HG02943 (cell line): Measurements from ENCODE around the gene TNPO3.
"Not testable (repeated sequence)": the region's sequence is repeated elsewhere in the genome, so short reads cannot be mapped to it uniquely, and the experiment has no call there.

Experiments used
- ATAC-seq: cut with Tn5 transposase; IDR thresholded peaks from one replicate; pipeline ENCODE4 v1.9.1; 2021; ENCODE audit warnings: mild to moderate bottlenecking, low read depth, moderate library complexity; ENCODE audit not compliant: unreplicated experiment

TNPO3 gene

DNA sequence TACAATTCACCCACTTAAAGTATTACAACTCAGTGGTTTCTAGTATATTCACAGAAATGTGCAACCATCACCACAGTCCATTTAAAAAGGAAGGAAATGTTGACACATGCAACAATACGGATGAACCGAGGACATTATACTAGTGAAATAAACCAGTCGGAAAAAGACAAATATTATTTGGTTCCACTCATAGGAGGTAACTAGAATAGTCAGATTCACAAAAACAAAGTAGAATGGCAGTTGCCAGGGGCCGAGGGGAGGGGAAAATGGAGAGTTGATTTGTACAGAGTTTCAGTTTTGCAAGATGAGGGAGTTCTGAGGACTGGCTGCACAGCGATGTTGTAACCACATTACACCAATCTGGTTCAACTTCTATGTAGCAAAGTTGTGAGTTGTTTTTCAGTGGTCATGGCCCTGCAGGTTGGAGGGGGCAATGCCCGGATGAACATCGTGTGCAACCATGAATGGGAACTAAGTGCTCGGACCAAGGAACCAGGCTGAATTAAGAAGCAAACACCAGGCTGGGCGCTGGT is 17.6 kb upstream of the TNPO3 start:
- ATAC-seq = no peak

DNA sequence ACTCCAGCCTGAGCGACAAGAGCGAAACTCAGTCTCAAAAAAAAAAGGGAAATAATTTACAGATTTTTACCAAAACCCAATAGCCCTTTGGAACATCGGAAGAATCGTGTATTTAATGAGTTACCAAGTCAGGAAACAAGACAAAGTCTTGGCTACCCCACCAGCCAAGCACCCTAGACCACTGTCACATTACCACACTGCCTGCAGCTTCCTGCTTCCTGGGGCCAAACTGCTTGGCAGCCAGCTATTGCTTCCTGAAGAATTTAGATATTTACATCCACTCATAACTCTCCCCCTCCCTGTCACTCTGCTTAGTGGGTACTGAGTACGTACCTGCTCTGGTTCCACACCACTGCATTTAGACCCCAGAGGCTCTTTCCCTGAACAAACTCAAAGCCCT is 14.1 kb upstream of the TNPO3 start:
- ATAC-seq = no peak

DNA sequence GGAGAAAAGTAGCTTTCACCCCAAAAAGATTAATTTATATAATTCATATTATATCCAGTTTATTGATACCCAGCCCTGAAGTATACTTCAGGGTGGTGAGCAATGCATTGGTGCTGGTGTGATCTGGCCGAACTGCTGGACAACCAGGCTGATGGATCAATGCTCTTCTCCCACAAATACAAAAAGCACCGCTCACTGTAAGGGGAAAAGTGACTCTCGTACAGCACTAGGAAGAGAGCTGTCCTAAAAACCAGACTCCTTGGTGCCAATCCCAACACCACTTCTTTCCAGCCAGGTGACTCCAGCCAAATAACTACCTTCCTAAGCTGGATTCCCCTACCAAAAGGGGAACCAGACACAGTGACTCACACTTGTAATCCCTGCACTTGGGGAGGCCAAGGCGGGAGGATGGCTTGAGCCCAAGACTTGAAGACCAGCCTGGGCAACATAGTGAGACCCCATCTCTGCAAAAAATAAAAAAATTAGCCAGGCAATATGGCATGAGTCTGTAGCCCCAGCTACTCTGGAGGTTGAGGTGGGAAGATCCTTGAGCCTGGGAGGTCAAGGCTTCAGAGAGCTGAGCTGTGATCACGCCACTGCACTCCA is 13.1 kb upstream of the TNPO3 start:
- no peak for ATAC-seq

DNA sequence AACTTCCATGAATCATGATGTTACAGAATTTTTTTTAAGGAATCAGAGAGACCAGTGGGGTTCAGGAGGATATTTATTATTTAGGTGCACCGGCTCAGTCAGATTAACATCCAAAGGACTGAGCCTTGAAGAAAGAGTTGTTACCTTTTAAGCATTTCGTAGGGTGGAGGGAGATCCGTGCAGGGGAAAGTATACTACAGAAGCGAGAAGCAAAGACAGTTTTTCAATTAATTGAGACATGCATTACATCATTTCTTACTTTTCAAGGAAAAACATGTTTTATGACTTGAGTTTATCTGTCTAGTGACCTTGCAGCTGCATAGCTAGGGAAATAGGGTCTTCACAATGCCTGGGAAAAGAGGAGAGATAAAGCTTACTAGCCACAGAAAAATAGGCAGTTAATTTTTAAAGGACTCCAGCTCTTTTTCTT is 12.2 kb upstream of the TNPO3 start:
- not testable (repeated sequence) for ATAC-seq

DNA sequence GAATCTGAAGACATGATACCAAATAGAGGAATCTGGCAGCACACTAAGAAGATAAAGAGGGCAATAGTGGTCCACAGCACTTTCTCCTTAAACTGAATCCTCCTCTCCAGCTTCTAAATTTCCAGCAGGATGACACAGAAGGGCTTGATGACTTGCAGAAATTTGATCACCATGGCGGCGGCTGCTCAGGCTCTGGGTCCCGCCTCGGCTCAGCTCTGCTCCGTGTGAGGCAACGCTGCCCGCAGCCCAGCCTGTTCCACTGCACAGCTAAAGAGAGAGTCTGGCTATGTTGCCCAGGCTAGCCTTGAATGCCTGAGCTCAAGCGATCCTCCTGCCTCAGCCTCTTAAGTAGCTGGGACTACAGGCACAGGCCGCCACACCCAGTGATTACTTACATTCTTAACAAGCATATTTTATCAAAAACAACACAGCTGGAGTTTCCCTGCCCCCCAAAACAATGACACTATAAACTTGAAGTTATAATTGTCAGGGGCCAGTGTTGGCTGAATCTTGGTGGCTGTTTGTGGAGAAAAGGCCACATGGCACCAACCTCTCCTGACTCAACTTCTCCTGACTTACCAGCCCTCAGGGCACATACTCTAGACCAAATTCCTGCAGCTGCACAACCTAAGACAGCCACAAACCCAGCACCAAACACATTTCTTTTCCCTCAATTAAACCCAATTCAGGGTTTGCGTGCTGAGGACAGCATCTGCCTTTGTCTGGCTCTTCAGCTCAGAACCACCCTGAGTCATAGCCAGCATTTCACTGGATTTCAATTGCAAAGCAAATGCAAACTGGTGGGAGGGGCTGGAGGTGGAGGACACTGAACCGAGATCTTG is 11.6 kb upstream of the TNPO3 start:
- ATAC-seq = no peak

DNA sequence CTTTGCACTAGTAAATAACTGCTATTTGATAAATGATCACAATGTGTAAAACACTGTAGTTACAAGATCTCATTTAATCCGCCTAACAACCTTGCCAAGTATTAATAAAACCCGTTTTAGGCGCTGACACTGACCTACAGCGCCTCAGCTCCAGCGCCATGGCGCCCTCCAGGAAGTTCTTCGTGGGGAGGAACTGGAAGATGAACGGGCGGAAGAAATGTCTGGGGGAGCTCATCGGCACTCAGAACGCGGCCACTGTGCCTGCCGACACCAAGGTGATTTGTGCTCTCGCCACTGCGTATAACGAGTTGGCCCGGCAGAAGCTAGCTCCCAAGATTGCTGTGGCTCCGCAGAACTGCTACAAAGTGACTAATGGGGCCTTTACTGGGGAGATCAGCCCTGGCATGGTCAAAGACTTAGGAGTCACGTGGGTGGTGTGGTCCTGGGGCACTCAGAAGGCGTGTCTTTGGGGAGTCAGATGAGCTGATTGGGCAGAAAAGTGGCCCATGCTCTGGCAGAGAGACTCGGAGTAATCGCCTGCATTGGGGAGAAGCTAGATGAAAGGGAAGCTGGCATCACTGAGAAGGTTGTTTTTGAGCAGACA is 1.1 kb upstream of the TNPO3 start:
- ATAC-seq = no peak

DNA sequence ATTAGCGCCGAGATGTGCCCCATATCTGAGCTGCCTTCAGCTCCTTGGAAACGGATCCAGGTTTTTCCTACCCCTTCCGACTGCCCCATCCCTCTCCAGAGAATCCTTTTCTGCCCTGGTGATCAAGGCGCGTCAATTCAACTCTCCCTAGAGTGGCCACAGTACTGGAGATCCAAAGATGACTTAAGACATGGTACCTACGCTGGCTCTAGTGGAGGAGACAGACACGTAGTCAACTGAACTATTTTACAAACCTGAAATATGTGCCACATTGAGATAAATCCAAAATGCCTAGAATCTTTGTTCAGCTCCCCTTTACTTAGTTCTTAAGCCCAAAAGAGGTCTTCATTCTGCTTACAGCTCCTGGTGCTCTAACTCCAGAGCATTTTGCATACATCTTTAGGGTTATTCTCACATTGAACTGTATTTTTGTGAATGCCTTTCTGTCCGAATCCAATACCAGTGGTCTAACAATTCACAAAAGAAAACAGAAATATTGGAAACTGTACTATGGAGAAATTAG is 444 bp upstream of the TNPO3 start:
- peak; percentile 24 for ATAC-seq

DNA sequence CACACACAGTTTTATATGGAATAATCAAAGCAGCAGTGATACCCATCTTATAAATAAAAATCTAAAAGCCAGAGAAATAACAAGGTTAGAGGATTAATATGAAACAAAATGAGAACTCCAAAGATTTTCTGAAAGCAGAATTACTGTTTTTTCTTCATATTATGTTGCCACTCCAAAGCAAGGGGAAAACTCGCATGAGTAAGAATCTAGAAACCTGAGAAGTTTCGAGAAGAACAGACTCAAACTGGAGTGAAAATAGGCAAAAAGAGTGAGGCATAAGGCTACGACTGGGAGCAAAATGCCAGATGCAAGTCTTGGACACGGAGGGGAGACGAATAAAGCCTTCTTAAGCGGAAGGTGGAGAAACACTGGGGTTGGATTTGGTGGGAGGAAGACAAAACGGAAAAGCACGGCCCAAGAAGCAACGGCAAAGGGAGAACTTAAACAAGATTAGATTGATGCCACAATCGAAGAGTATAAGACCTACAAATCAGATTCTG is 923 bp downstream of the TNPO3 start:
- no peak for ATAC-seq

DNA sequence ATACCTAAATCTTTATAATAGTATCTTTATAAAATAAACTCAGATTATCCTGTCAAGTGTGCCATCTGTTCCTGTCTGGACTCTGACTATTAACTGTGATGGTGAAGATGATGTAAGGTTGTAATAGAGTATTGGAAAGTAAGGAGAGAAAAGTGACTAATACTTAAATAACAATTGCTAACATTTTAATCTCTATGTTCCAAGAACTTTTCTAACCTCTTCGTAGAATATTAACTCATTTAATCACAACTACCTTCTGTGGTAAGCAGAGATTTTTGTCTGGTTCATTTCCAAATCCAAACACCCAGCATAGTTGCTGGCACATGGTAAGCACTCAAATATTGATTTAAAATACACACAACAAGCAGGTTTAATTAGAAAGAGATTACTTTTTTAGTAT is 2.5 kb downstream of the TNPO3 start:
- no peak for ATAC-seq

DNA sequence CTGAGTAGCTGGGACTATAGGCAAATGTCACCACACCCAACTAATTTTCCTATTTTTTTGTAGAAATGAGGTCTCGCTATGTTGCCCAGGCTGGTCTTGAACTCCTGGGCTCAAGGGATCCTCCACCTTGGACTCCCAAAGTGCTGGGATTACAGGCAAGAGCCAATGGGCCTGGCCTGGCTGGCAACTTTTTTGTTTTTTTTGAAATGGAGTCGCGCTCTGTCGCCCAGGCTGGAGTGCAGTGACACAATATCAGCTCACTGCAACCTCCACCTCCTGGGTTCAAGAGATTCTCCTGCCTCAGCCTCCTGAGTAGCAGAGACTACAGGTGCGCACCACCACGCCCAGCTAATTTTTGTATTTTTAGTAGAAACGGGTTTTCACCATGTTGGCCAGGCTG is 3.5 kb downstream of the TNPO3 start:
- ATAC-seq = not testable (repeated sequence)

DNA sequence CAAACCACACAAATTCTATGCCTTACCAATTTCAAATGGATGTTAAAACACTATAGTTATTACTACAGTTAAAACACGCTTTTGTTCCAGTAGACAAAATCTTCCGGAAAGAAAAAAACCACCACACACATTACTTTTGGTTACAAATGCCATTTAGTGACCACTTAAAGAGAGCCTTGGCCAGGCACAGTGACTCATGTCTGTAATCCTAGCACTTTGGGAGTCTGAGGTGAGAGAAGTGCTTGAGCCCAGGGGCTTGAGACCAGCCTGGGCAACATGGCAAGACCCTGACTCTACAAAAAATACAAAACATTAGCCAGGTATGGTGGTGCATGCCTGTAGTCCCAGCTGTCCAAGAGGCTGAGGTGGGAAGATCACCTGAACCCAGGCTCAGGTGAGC is 7.2 kb downstream of the TNPO3 start:
- no peak for ATAC-seq

DNA sequence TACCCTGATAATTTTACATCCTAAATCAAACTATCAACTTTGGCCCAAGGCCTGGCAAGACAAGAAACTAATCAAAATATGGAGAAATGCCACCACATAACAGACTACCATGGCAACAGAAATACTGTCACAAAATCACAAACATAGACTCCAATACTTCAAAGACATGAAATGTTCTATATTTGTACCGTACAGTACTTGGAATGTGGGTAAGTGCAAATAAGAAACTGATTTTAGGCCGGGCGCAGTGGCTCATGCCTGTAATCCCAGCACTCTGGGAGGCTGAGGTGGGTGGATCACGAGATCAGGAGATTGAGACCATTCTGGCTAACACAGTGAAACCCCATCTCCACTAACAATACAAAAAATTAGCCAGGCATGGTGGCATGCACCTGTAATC is 9.2 kb downstream of the TNPO3 start:
- ATAC-seq = no peak

DNA sequence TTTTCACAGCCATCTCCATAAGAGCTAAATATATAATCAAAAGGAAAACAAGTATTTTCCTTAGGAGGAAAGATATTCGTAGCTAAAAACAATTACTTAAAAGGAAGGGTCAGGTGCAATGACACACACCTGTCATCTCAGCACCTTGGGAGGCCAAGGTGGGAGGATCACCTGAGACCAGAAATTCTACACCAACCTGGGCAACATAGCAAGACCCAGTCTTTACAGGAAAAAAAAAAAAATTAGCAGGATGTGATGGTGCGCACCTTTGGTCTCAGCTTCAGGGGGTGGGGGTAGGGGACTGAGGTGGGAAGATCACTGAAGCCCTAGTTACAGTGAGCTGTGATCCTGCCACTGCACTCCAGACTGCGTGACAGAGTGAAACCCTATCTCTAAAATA is 11.9 kb downstream of the TNPO3 start:
- no peak for ATAC-seq

DNA sequence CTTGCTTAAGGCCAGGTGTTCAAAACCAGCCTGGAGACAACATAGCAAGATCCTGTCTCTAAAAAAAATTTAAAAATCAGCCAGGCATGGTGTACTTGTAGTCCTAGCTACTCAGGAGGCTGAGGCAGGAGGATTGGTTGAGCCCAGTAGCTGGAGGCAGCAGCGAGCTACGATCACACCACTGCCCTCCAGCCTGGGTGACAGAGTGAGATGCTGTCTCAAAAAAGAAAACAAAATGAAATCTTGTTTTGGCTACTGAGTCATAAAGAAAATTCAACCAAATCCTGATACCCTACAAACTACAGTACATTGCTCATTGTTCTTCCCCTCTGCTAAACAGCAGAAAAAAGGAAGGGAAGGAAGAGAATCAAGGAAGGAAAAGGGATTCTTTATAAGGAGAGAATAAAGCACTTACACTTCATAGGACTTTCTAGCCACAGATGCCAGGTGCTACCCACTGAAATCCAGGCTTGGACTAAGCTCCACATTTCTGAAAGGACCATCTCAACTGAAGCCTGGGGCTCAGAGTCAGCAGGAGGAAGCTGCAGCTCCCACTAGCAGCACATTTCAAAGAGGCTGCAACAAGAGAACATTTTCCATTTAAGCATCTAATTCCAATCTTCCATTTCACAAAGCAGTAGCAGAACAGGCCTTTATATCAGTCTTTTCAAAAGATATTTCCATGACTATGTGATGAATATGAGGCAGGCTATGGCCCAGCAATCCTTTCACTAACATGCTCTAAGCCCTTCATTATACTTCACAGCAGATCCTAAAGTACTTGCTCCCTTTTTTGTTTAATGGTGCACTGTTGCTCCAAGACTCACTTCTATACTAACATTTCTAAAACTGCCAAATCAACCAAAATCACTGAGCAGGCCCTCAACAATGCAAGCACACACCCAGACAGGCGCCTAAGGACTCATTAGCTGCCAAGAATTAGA is 13.5 kb downstream of the TNPO3 start:
- ATAC-seq = no peak

DNA sequence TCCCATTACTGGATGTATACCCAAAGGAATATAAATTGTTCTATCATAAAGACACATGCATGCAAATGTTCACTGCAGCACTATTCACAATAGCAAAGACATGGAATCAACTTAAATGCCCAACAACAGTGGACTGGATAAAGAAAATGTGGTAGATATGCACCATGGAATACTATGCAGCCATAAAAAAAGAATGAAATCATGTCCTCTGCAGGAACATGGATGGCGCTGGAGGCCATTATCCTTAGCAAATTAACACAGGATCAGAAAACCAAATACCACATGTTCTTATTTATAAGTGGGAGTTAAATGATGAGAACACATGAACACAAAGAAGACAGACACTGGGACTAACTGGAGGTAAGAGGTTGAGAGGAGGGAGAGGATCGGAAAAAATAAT is 16.4 kb downstream of the TNPO3 start:
- ATAC-seq = not testable (repeated sequence)

DNA sequence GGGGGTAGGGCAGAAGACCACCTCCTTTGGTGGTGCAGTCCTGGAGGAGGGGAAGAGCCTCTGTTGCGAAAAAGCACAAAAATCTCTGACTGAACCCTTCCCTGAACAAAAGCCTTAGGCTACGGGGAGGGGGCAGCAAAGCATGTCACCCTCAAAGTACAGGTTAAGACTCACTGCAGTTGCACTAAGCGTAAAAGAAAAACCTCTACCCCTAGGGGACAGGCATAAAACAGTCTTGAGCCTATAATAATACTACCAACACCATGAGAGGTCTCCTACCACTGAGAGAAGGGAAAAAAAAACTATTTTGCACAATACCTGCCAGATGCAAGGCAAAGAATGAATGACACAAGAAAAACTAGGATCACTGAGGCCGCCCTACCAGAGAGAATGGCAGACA is 17.3 kb downstream of the TNPO3 start:
- no peak for ATAC-seq

DNA sequence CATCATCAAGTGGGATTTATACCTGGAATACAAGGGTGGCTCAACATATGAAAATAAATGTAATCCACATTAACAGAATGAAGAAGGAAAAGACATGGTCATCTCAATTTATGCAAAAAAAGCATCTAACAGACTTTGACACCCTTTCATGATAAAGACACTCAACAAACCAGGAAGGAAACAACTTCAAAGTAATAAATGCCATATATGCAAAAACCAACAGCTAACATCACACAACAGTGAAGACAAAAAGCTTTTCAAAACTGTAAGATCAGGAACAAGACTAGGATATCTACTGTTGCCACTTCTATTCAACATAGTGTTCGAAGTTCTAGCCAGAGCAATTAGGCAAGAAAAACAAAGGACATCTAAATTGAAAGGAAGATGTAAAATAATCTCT is 22.9 kb downstream of the TNPO3 start:
- ATAC-seq = no peak

DNA sequence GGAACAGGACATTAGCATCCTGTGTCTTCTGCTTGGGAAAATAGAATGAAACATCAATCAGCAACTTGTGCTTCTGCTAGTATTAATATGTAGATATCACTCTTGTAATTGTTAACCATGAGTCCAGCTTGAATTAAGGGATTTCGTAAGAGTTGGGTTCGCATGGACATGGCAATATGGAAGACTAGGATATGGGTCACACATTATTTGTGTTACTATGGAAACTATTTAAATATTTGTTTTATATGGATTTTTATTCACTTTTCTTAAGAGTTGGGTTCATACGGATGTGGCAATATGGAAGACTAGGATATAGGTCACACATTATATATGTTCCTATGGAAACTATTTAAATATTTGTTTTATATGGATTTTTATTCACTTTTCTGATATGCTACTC is 24.5 kb downstream of the TNPO3 start:
- no peak for ATAC-seq

DNA sequence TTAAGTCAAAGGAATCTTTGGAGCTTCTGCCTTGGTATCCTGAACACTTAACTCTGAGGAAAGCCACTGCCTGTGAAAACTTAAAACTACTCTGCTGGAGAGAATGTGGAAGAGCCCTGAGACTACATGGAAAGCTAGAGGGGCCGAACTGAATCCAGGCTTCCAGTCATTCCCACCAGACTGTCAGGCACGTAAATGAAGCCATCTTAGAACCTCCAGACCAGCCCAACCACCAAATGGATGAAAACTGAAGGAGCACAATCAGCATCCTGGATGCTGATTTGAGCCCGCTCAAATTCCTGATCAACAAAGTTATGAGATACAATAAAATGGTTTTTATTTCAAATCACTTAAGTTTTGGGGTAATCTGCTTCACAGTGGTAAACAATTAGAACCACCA is 30.8 kb downstream of the TNPO3 start:
- ATAC-seq = no peak

DNA sequence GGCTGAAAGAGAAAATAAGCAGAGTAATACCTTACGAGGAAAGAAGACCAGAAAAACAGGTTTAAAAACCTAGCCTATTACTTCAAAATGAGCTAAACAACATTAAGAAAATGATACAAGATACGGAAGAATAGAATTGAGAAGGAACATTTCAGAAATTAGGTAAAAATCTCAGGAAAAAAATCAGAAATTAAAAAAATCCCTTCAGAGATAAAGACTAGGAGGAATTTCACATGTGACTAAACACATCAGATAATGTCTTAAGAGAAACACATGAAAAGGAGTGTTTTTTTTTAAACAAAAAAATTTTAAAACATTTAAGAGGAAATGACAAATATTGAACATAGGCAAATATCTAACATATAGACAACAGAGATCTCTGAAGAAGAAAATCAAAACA is 33.3 kb downstream of the TNPO3 start:
- ATAC-seq = no peak
